Measurements from ENCODE around the gene IER3IP1.

DNA sequence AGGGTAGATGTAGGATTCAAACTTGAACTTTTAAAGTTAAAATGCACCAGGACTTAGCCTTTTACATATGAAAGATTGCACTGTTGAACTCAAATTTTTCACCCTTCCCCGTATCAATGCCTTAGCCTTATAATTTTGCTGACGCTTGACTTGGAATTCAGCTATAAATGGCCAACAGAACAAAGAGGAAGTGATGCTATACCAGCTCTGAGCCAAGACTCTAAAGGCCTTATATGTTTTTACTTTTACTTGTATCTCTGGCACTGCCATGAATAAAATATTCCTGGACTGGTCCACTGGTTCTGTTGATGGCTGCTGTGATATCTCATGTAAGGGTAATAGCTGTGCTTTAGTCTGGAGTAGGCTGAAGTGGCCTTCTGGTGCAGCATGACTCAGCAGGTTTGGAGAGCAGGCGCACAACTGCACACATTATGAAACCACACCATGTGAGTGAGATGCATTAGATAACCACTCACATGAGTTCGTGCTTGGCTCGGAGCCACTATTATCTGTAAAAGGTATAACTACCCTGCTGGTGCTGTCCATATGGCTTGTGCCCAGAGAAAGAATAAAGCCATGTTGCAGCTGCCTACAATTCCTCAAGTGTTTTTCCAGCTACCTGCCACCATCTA lies 8.4 kb upstream of the IER3IP1 start:
- TF ChIP-seq, protein P1, sequence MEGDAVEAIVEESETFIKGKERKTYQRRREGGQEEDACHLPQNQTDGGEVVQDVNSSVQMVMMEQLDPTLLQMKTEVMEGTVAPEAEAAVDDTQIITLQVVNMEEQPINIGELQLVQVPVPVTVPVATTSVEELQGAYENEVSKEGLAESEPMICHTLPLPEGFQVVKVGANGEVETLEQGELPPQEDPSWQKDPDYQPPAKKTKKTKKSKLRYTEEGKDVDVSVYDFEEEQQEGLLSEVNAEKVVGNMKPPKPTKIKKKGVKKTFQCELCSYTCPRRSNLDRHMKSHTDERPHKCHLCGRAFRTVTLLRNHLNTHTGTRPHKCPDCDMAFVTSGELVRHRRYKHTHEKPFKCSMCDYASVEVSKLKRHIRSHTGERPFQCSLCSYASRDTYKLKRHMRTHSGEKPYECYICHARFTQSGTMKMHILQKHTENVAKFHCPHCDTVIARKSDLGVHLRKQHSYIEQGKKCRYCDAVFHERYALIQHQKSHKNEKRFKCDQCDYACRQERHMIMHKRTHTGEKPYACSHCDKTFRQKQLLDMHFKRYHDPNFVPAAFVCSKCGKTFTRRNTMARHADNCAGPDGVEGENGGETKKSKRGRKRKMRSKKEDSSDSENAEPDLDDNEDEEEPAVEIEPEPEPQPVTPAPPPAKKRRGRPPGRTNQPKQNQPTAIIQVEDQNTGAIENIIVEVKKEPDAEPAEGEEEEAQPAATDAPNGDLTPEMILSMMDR (IDR thresholded peaks at IDR 0.05; ENCODE audit: insufficient read depth, low read depth, low read length), result no peak
- TF ChIP-seq EZH2 (IDR thresholded peaks at IDR 0.05; ENCODE audit: insufficient read depth, low read length), result no peak

All from astrocyte (in vitro differentiated cells and primary cell).